ENCODE measurements around the gene AGPAT2.

Gene AGPAT2

DNA sequence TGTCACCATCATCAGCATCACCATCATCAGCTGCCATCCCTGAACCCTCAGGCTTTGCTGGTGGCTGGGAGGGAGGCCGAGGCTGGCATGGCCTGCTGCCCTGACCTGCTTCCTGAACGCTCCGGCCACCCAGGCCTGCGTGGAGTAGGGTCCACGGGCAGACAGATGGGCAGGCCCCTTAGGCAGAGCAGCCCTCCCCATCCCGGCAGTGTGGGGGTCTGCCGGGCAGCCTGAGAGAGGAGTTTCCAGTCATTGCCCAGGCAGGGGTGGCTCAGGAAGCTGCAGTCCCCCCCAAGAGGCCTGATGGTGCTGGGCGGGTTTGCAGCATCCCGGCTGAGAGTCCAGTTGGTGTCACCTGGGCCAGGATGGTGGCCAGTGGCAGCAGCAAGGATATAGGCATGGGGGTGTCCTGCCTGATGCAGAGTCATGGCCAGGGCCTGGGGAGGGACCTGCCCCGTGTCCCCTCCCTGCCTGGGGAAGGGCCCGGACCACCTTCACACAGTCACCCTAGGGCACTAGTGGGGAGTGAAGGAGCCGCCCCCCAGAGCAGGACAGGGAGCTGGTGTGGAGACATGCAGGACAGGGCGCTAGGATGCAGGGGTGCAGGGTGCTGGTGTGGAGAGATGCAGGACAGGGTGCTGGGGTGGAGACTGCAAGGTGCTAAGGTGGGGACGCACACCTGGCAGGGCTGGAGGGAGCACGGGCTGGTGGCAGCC lies 32.3 kb downstream of the AGPAT2 start:
- in situ Hi-C loops (cut with HindIII; ENCODE audit: low sequenced_read_pairs), result no loop called here
- TF ChIP-seq, protein P1, sequence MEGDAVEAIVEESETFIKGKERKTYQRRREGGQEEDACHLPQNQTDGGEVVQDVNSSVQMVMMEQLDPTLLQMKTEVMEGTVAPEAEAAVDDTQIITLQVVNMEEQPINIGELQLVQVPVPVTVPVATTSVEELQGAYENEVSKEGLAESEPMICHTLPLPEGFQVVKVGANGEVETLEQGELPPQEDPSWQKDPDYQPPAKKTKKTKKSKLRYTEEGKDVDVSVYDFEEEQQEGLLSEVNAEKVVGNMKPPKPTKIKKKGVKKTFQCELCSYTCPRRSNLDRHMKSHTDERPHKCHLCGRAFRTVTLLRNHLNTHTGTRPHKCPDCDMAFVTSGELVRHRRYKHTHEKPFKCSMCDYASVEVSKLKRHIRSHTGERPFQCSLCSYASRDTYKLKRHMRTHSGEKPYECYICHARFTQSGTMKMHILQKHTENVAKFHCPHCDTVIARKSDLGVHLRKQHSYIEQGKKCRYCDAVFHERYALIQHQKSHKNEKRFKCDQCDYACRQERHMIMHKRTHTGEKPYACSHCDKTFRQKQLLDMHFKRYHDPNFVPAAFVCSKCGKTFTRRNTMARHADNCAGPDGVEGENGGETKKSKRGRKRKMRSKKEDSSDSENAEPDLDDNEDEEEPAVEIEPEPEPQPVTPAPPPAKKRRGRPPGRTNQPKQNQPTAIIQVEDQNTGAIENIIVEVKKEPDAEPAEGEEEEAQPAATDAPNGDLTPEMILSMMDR (IDR thresholded peaks at IDR 0.05; ENCODE audit: low read depth, low read length, missing control alignments), result no peak
- no peak for DNase-seq (ENCODE audit: low read depth)
- no peak overlapping the region for H3K4me3 ChIP-seq (ENCODE audit: low read depth, low read length)

DNA sequence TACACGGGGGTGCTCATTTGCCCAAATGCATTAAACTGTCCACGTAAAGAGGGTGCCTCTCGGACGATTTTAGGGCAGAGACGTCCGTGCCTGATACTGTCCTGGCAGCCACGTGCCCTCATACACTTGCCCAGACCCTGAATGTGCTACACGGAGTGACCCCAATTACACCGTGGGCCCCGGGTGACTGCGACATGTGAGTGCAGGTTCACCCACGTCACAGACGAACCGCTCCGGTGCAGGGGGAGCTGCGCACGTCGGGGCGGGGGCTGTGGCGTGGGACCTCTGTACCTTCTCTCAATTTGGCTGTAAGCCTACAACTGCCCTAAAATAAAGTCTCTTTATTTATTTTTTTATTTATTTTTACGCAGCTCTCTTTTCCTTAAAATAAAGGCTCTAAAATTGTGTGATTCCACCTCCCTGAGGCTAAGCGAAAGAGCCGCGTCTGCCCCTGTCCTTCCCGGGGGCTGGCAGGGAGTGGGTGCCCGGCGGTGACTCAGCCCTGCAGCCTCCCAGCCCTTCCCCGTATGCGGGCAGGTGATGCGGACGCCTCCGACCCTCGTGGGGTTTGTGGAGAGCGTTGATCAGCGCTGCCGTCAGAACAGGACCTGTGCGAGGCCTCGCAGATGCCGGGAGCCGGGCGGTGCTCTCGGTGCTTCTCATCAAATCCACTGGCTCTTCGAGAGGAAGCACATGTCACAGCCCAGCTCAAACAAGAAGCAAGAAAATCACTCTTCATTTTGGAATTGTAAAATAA lies 33.8 kb downstream of the AGPAT2 start:
- DNase-seq (ENCODE audit: low read depth), result no peak
- no peak overlapping the region for H3K4me3 ChIP-seq (ENCODE audit: low read depth, low read length)
- in situ Hi-C loops (cut with HindIII; ENCODE audit: low sequenced_read_pairs), result no loop called here
- TF ChIP-seq, protein P1 (IDR thresholded peaks at IDR 0.05; ENCODE audit: low read depth, low read length, missing control alignments), result no peak

DNA sequence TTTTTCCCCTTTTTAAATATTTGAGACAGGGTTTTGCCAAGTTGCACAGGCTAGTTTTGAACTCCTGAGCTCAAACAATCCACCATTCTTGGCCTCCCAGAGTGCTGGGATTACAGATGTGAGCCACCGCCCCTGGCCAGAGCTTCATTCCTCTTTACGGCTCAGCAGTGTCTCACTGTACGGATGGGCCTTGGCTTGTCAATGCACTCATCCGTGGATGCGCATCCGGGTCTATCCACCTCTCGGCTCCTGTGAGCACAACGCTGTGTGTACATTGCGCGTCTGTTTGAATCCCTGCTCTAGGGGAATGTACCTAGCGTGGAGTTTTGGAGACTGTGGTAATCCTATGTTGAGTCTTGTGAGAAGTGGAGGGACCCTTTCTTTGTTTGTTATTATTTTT lies 35.4 kb downstream of the AGPAT2 start:
- DNase-seq (ENCODE audit: low read depth), result no peak
- H3K4me3 ChIP-seq (ENCODE audit: low read depth, low read length), result no peak overlapping the region
- TF ChIP-seq, protein P1 (IDR thresholded peaks at IDR 0.05; ENCODE audit: low read depth, low read length, missing control alignments), result no peak
- in situ Hi-C loops (cut with HindIII; ENCODE audit: low sequenced_read_pairs), result no loop called here

DNA sequence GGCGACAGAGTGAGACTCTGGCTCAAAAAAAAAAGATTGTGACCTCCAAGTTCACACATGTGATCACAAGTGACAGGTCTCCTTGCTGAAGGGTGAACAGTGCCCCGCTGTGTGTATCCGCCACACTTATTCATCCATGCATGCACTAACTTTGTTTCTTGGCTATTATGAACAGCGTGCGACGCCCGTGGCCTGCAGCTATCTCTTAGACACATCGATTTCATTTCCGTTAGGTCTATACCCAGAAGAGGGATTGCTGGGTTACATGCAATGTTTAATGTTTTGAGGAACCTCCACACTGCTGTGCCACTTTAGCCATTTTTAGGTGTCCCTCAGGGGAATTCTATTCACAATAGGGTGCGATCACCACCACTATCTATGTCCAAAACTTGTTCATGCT lies 36.6 kb downstream of the AGPAT2 start:
- DNase-seq (ENCODE audit: low read depth), result no peak
- in situ Hi-C loops (cut with HindIII; ENCODE audit: low sequenced_read_pairs), result no loop called here
- no peak overlapping the region for H3K4me3 ChIP-seq (ENCODE audit: low read depth, low read length)
- TF ChIP-seq, protein P1 (IDR thresholded peaks at IDR 0.05; ENCODE audit: low read depth, low read length, missing control alignments), result no peak

DNA sequence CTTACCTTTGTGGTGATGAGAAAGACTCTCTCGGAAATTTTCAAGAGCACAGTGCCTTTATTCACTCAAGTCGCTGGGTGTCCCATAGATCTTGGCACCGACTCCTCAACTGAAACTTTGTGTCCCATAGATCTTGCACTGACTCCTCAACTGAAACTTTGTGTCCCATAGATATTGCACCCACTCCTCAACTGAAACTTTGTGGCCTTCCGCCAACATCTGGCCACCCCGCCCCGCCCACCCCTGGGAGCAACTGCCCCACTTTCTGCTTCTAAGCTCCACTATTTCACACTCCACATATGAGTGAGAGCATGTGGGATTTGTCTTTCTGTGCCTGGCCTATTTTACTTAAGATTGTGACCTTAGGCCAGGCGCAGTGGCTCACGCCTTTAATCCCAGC lies 37.2 kb downstream of the AGPAT2 start:
- in situ Hi-C loops (cut with HindIII; ENCODE audit: low sequenced_read_pairs), result no loop called here
- TF ChIP-seq, protein P1 (IDR thresholded peaks at IDR 0.05; ENCODE audit: low read depth, low read length, missing control alignments), result no peak
- no peak overlapping the region for H3K4me3 ChIP-seq (ENCODE audit: low read depth, low read length)
- DNase-seq (ENCODE audit: low read depth), result no peak

DNA sequence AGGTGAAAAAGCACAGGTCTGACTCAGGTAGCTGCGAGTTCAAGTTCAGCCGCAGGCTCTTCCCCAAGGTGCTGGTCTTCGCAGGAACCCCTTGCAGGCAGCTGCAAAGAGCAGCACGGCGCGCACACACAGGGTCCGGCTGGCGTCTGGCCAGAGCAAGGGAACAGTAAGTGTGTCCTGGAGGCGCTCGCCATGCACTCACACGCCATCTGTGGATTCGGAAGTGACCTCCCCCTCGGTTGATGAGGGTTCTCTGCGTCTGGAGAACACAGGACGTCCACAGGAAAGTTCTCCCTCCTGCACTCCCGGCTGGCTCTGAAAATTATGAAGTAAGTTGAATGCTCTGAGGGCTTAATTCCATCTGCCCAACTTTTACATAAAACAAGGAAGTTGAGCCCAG lies 38.5 kb downstream of the AGPAT2 start:
- TF ChIP-seq, protein P1 (IDR thresholded peaks at IDR 0.05; ENCODE audit: low read depth, low read length, missing control alignments), result no peak
- H3K4me3 ChIP-seq (ENCODE audit: low read depth, low read length), result no peak overlapping the region
- no peak for DNase-seq (ENCODE audit: low read depth)
- in situ Hi-C loops (cut with HindIII; ENCODE audit: low sequenced_read_pairs), result no loop called here
